GM21619 (cell line): ENCODE results near the gene RBM3.
A peak's percentile ranks its signal among the peaks of the same experiment; 100 is the strongest.

Experiments
- ATAC-seq: cut with Tn5 transposase; IDR thresholded peaks from one replicate; pipeline ENCODE4 v1.9.1; 2021; ENCODE audit not compliant: unreplicated experiment

The RBM3 gene

DNA sequence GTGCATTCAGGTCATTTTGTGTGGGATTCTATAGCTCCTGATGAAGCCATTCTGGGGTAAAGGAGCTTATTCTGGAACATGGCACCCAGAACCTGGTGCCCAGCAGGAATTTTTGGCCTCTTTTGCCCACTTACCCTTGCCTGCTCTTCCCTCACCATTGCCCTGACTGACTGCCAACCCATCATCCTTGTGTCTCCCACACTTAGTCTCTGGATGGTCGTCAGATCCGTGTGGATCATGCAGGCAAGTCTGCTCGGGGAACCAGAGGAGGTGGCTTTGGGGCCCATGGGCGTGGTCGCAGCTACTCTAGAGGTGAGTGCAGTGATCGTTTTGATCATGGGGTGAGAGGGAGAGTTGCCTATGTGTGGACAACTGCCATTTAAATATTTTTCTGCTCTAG lies 1.8 kb downstream of the RBM3 start:
- ATAC-seq, result no peak

DNA sequence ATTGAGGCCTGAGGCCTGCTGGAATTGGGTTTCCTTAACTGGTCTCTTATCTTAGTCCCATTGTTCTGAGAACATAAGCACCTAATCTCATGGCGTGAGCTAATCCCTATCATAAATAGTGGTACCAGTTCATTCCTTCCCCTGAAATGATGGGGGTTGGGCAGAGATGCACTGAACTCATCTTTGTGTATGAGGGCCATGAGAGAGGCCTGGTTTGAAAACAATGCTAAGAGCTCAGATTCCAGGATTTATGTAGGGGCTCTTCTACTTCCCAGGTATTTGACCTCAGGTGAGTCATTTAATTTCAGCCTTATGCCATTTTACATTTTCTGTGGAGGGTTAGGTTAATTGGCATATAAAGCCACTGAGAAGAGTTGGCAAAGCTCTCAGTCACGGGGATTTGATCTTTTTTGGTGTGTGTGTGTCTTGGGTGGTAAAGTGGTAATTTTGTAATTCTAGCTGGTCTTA lies 4.4 kb downstream of the RBM3 start:
- no peak for ATAC-seq

DNA sequence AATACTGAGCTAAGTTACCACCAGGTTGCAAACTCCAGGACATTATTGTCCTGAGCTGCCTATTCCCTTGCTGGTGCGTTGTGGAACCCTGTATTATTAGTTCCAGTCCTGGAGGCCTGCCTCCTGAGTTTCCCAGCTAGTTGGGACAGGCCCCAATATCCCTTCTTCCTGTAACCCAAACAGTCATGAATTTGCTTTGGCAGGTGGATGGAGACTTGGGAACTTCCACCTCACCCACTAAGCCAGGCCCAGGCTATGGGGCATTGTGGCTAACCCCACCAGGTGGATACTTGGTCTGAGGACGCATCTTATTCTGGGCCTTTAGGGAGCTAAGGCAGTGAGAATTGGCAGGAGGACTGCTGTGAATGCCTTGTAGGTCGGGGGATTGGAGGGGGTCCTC lies 5.0 kb downstream of the RBM3 start:
- no peak for ATAC-seq

DNA sequence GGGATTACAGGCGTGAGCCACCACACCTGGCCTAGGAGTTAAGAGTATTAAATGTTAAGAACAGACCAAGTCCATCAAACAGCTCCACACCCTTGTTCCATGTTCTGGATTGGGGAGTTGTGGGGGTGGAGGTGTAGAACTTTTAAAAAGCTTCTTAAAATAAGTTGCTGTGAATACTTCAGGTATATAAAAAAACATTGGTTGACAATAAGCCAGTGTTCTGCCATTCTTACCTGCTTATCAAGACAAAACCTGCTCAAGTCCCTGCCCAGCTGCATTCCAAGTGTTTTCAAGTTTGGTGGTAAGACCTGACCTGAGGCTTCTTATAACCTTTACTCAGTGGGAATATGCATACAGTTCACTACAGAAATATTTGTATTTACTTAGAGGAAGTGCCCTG lies 6.4 kb downstream of the RBM3 start:
- no peak for ATAC-seq

DNA sequence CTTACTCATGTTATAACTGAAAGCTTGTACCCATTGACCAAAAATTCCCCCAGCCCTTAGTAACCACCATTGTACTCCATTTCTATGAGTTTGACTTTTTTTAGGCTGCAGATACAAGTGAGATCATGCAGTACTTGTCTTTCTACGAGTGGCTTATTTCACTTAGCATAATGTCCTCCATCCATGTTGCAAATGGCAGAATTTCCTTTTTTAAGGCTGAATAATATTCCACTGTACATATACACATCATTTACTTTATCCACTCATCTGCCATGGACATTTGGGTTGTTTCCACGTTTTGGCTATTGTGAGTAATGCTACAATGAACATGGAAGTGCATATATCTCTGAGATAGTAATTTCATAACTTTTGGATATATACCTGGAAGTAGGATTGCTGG lies 10.4 kb downstream of the RBM3 start:
- no peak for ATAC-seq

DNA sequence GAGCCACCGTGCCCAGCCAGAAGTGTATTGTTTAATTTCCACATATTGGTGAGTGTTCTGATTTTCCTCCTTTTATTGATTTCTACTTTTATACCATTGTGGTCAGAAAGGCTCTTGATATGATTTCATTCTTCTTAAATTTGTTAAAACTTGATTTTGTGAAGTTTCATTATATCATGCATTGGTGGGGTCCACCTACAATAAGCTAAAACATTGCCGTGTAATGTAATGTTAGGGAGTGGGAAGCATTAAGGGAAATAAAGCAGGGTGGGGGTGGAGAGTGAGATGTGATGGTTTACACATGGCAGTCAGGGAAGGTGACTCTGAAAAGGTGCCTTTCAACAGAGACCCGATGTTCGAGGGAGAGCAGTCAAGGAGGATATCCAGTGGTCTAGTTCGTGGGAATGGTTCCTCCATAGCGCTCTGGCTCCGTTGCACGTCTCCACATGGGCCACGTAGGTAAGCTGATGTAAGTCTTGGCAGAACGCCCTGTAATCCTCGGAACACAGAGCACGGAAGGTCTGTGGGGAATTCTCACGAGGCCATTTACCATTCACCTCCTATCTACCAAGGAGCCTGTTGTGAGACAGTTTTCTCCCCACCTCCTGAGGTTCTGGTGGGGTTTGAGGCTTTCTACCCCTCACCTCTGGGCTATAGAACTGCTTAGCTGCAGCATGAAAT lies 15.3 kb downstream of the RBM3 start:
- ATAC-seq, result no peak

DNA sequence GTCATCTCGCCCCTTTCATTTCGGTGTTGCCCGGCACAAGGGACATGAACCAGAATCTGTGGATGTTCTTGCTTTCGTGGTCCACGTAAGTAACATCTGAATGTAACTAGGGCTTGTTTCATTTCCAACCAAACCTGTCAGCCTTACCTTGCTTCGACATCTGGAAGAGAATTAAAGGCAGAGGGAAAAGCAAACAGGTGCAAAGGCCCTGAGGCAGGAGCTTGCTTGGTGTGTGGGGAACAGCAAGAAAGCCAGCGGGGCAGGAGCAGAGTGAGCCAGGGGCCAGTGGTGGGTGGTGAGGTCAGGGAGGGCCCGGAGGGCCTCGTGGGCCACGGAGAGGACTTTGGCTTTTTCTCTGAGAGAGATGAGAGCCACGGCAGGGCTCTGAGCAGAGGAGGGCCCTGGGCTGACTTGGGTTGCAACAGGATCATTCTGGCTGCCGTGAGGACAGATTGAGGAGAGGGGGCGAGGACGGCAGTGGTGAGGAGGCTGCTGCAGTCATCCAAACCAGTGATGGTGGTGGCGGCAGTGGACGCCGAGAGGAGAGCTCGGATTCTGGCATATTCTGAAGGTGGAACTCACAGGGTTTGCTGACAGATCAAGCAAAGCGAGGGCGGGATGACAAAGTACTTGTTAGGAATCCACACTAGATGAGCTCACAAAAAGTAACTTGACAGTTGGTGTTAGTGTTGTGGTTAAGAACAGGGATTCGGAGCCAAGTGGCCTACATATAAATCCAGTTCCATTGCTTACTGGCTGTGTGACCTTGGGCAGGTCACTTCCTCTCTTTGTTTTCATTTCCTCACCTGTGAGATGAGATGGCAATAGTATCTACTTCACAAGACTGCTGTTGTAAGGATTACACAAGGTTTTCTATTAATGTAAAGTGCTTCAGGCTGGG lies 16.2 kb downstream of the RBM3 start:
- no peak for ATAC-seq

DNA sequence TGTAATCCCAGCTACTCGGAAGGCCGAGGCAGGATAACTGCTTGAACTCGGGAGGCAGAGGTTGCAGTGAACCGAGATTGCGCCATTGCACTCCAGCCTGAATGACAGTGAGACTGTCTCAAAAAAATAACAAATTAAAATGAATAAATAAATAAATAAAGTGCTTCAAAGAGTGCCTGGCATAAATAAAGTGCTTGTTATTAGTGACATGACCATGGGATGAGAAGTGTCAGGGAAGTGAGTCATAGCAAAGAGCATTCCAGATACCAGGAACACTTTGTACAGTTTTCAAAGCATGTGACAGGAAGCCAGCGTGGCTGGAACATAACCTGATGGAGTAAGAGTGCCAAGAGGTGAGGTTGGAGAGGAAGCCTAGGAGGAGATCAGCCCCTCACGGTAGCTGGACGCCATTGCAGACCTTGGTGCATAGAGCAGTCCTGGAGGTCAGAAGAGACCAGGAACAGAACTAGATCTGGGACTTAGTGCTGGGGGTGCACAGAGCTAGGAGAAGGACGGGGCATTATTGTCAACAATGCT lies 17.0 kb downstream of the RBM3 start:
- ATAC-seq, result no peak

DNA sequence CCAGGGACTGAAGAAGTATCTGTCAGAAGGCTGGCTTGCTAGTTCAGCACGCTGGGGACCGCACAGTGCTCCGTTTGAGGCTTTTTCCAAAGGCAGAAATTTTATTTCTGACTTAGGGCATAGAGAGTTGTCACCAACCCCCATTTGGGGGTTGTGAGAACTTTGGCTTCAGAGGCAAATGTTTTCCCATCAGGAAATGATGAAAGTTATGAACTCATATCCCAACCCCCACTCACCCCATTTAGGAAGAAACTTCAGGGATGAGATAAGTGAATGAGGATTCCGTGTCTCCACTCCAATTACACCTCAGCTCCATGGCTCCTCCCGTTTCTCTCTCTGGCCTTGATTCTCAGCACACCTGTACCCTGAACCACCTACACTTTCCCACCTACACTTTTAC lies 18.7 kb downstream of the RBM3 start:
- no peak for ATAC-seq

DNA sequence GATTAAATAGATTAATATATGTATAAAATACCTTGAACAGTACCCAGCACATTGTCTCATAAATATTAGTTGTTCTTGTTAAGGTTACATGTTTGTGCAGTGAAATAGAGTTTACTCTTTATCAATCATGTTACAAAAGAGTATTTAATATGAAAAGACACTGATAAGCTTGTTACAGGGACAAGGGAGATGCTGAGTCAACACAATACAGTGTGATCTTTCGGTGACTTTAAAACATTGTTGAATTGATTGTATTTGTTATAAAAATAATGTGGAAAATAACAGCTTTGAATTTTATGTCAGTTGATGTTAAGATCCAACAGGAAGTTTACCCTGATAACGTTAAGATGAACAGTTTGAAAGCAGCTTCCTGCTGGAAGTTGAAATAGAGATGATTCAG lies 21.6 kb downstream of the RBM3 start:
- no peak for ATAC-seq

DNA sequence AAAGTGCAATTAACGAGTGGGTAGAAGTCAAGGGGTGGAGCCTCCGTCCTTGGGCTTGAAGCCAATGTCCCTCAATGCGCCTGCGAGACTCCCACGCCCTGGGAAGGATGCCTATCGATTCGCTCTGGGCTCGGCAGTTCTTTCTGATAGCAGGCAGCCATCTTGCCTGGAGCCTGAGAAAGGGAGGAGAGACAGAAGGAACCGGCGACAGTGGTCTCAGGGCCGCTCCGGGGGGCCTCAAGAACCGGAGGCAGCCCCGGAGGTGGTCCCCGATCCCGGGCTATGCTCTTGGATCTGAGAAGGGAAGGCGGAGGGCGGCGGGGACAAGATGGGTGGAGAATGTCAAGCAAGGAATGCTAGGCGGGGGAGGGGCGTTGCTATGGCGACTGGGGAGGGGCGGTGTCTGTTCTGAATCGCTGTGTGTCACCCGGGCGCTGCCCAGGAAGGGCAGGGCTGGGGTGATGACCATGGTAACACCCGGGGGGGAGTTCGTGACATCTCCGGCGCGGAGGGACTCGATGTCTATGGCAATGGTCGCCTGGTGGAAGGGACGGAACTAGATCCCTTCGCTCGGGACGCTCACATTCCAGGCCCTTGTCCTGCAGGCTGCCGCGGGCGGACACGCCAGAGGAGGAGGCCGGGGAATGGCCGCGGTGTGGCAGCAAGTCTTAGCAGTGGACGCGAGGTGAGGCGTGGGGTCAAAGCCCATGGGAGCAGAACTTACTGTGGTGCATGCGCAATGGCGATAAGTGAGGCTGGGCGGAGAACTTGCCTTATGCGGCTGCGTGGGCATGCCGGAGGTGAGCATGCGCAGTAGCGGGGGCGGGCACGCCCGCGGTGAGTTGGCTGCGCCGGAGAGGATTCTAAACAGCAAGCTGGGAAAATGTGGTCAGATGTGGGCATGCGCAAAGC lies 23.3 kb downstream of the RBM3 start, which contains the start of gene WDR13:
WDR13 (plus strand) TSS at position 140 of the 912 bp plus-strand sequence; CDS start at position 645, 505 bp downstream.
- peak; percentile 68 for ATAC-seq

DNA sequence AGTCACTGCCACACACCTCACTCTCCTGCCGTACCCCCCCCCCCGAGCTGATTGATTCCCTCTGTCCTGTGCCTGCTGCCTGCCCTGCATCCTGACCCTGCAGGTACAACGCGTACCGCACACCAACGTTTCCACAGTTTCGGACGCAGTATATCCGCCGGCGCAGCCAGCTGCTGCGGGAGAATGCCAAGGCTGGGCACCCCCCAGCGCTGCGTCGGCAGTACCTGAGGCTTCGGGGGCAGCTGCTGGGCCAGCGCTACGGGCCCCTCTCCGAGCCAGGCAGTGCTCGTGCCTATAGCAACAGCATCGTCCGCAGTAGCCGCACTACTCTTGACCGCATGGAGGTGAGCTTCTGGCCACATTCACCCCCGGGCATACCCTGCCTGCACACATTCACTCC lies 24.3 kb downstream of the RBM3 start:
- no peak for ATAC-seq

DNA sequence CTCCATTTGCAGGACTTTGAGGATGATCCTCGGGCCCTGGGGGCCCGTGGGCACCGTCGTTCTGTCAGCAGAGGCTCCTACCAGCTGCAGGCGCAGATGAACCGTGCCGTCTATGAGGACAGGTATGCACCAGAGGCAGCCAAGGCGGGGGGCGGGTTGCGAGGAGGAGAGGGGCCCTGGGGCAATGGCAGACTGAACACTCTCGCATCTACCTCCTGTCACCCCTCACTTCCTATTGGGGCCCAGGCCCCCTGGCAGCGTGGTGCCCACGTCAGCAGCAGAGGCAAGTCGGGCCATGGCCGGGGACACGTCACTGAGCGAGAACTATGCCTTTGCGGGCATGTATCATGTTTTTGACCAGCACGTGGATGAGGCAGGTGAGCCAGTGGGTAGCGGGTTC lies 25.1 kb downstream of the RBM3 start:
- no peak for ATAC-seq

DNA sequence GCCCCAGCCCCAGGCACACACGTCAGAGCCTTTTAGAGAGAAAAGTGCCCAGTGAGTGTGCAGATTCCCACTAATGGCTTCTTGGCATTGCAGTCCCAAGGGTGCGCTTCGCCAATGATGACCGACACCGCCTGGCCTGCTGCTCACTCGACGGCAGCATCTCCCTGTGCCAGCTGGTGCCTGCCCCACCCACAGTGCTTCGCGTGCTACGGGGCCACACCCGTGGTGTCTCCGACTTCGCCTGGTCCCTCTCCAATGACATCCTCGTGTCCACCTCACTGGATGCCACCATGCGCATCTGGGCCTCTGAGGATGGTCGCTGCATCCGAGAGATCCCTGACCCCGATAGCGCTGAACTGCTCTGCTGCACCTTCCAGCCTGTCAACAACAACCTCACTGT lies 25.9 kb downstream of the RBM3 start:
- ATAC-seq, result no peak

DNA sequence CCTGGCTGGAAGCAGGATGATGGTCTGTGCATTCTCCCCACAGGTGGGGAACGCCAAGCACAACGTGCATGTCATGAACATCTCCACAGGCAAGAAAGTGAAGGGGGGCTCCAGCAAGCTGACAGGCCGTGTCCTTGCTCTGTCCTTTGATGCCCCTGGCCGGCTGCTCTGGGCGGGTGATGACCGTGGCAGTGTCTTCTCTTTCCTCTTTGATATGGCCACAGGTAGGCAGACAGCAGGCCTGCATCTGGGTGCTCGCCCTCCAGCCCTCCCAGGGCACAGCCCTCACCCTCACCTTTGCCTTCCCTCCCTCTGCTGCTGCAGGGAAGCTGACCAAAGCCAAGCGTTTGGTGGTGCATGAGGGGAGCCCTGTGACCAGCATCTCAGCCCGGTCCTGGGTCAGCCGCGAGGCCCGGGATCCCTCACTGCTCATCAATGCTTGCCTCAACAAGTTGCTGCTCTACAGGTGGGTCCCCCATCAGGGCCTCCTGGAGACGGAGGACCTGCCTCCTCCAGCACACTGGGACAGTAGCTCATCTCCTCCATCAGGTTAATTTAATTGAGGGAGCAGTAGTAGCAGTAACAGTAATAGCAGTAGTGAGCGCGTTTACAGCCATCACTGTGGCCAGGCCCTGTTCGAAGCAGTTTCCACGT lies 27.6 kb downstream of the RBM3 start:
- ATAC-seq, result no peak

DNA sequence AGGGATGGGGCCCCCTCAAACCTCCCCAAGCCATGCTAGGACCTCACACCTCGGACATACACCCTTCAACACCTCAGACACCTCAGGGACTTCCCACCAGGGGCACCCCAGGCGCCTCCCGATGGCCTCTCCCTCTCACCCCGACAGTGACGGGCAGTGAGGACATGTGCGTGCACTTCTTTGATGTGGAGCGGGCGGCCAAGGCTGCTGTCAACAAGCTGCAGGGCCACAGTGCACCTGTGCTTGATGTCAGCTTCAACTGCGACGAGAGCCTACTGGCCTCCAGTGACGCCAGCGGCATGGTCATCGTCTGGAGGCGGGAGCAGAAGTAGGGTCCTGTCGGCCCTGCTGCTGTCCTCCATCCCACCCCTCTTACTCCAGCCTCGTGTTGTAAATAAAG lies 30.4 kb downstream of the RBM3 start:
- ATAC-seq, result no peak

DNA sequence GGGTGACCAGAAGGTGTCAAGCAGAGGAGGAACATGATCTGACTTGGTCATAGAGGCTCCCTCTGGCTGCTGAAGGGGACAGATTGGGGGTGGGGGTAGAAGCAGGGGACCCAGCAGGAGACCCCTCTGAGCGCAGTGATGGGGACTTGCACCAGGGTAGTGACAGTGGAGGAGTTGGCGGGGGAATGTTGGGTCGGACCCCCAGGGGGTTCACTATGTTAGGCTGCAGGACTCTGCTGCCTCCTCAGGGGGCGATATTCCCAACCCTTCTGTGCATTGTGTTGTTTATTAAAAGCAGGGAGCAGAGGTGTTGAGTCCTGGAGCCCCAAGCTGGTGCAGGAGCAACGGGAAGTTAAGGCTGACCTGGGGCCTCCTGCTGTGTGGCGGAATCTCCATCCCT lies 31.8 kb downstream of the RBM3 start:
- ATAC-seq, result no peak

DNA sequence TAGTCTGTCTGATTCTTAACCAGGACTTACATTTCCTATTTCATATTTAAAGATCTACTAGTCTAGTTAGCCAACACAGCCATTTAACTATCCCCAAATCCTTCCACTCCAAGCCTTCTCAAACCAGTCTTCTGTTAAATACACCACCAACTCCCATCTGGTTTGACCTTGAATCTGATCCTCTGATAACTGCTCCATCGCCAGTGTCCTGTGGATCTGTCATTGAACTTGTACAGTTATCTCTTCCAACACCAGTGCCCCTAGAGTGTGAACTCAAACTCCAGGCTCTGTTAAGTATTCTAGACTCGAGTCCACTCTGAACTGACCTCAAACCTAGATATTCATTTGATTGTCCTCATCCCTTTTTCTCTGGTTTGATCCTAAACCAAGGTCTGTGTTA lies 37.4 kb downstream of the RBM3 start:
- no peak for ATAC-seq

DNA sequence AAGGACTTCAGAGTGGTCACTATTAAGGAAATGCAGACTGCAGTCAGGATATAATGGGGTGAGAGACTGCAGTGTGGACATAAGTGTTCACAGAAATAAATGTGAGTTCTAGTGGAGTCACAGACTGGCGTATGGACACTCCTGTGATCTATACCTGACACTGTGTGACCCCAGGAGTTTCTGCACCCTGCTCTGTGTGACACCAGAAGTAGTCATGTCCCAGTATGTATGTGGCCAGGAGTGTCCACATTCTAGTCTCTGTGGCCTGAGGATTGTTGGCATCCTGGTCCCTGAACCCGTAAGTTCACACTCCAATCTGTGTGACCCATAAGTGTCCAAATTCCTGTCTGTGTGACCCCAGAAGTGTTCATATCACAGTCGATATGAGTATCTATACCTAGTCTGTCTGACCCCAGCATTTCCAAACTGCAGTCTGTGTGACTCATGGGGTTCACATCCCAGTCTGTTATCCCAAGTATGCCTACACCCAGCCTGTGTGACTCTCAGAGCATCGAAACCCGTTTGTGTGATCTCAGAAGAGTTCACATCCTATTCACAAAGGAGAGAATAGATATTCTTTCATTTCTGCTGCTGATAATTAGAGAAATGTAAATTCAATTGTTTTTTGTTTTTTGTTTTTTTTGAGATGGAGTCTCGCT lies 39.3 kb downstream of the RBM3 start:
- no peak for ATAC-seq

DNA sequence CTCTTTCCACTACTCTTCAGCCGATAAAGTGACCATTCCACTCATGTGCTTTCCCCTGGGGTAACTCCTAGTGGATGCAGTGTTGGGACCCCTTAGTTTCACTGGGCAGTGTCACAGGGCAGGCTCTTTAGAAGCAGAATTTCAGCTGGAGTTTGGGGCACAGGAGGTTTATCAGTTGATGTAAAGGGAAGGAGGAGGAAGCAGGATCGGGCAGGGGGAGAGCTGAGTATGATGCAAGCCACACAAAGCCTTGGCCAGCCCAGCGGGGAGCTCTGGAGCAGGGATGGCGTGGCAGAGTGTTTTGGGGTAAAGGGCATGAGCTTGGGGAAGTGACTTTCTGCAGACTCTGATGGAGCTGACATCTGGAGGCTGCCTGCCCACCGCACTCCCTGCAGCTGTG lies 42.3 kb downstream of the RBM3 start:
- ATAC-seq, result no peak
